ENCODE data around the gene TMEM144.

DNA sequence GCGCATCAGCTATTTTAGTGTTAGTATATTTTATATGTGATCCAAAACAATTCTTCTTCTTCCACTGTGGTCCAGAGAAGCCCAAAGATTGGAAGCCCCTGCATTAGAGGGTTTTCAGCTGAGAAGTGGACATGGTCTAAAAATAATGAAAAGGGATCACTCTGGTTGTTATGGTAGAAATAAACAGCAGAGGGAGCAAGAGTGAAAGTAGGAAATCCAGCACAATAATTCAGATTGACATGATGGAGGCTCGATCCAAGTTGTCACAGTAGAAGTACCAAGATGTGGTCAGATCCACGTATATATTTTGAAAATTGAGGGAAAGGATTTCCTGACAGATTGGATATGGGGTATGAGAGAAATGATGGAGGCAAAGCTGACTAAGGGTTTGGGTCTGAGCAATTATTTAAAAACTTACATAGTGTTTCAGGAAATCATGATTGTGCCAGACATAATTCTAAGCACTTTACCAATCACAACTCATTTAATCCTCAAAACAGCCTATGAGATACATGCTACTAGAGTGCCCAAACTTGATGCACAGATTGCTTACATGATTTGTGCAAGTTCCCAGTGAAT lies 17.0 kb upstream of the TMEM144 start:
- TF ChIP-seq, protein P1, sequence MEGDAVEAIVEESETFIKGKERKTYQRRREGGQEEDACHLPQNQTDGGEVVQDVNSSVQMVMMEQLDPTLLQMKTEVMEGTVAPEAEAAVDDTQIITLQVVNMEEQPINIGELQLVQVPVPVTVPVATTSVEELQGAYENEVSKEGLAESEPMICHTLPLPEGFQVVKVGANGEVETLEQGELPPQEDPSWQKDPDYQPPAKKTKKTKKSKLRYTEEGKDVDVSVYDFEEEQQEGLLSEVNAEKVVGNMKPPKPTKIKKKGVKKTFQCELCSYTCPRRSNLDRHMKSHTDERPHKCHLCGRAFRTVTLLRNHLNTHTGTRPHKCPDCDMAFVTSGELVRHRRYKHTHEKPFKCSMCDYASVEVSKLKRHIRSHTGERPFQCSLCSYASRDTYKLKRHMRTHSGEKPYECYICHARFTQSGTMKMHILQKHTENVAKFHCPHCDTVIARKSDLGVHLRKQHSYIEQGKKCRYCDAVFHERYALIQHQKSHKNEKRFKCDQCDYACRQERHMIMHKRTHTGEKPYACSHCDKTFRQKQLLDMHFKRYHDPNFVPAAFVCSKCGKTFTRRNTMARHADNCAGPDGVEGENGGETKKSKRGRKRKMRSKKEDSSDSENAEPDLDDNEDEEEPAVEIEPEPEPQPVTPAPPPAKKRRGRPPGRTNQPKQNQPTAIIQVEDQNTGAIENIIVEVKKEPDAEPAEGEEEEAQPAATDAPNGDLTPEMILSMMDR (IDR thresholded peaks at IDR 0.05): peak; percentile 36 to 42
- TF ChIP-seq POLR2A (IDR thresholded peaks at IDR 0.05) (no peak), POLR2AphosphoS5 (IDR thresholded peaks at IDR 0.05) (no peak), EP300 (IDR thresholded peaks at IDR 0.05) (no peak)
